ENCODE results near the gene APOC1.

APOC1 gene

GRCh38 chr19:44866664-44867063 lies 47.7 kb upstream of the APOC1 start (continued):
- TF ChIP-seq ZFP3 (CRISPR knock-in tag; IDR thresholded peaks at IDR 0.05) = no peak

GRCh38 chr19:44867578-44867977 lies 46.8 kb upstream of the APOC1 start:
- ATAC-seq = no peak
- TF ChIP-seq ZFP3 (CRISPR knock-in tag; IDR thresholded peaks at IDR 0.05) (no peak), BACH2 (CRISPR knock-in tag; IDR thresholded peaks at IDR 0.05; ENCODE audit: borderline replicate concordance) (no peak), OSR1 (CRISPR knock-in tag; IDR thresholded peaks at IDR 0.05) (no peak), ZNF565 (CRISPR knock-in tag; conservative IDR thresholded peaks at IDR 0.05; ENCODE audit: low read depth) (no peak), TOX (CRISPR knock-in tag; IDR thresholded peaks at IDR 0.05; ENCODE audit: borderline replicate concordance) (no peak), PPARA (CRISPR knock-in tag; IDR thresholded peaks at IDR 0.05; ENCODE audit: borderline replicate concordance) (no peak), RARB (CRISPR knock-in tag; IDR thresholded peaks at IDR 0.05) (no peak), ZNF8 (CRISPR knock-in tag; IDR thresholded peaks at IDR 0.05) (no peak), ZC3H10 (CRISPR knock-in tag; IDR thresholded peaks at IDR 0.05) (no peak), TCF4 (CRISPR knock-in tag; IDR thresholded peaks at IDR 0.05; ENCODE audit: borderline replicate concordance) (no peak), ESRRG (CRISPR knock-in tag; IDR thresholded peaks at IDR 0.05) (no peak), SNAI2 (CRISPR knock-in tag; IDR thresholded peaks at IDR 0.05) (no peak), TSHZ2 (CRISPR knock-in tag; IDR thresholded peaks at IDR 0.05) (no peak), GLIS3 (CRISPR knock-in tag; IDR thresholded peaks at IDR 0.05) (no peak), ARNTL (CRISPR knock-in tag; IDR thresholded peaks at IDR 0.05; ENCODE audit: borderline replicate concordance, low read depth) (no peak)
- TF ChIP-seq, protein P1, sequence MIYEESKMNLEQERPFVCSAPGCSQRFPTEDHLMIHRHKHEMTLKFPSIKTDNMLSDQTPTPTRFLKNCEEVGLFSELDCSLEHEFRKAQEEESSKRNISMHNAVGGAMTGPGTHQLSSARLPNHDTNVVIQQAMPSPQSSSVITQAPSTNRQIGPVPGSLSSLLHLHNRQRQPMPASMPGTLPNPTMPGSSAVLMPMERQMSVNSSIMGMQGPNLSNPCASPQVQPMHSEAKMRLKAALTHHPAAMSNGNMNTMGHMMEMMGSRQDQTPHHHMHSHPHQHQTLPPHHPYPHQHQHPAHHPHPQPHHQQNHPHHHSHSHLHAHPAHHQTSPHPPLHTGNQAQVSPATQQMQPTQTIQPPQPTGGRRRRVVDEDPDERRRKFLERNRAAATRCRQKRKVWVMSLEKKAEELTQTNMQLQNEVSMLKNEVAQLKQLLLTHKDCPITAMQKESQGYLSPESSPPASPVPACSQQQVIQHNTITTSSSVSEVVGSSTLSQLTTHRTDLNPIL (CRISPR knock-in tag; IDR thresholded peaks at IDR 0.05; ENCODE audit: low read depth) = no peak

GRCh38 chr19:44869733-44870470 lies 44.5 kb upstream of the APOC1 start:
- ATAC-seq = peak; percentile 64
- no peak for TF ChIP-seq ESRRG (CRISPR knock-in tag; IDR thresholded peaks at IDR 0.05)
- TF ChIP-seq, protein P1 (CRISPR knock-in tag; IDR thresholded peaks at IDR 0.05; ENCODE audit: low read depth) = no peak
- no peak for TF ChIP-seq RARB (CRISPR knock-in tag; IDR thresholded peaks at IDR 0.05)
- TF ChIP-seq ZFP3 (CRISPR knock-in tag; IDR thresholded peaks at IDR 0.05) = no peak
- TF ChIP-seq TSHZ2 (CRISPR knock-in tag; IDR thresholded peaks at IDR 0.05) = no peak
- TF ChIP-seq CSRNP3 (CRISPR knock-in tag; IDR thresholded peaks at IDR 0.05) = no peak
- no peak for TF ChIP-seq ISL1 (CRISPR knock-in tag; IDR thresholded peaks at IDR 0.05)
- TF ChIP-seq ZNF8 (CRISPR knock-in tag; IDR thresholded peaks at IDR 0.05) = no peak
- no peak for TF ChIP-seq CSDC2 (CRISPR knock-in tag; IDR thresholded peaks at IDR 0.05)
- TF ChIP-seq ZNF70 (CRISPR knock-in tag; IDR thresholded peaks at IDR 0.05) = no peak
- no peak for TF ChIP-seq OSR1 (CRISPR knock-in tag; IDR thresholded peaks at IDR 0.05)
- no peak for TF ChIP-seq BACH2 (CRISPR knock-in tag; IDR thresholded peaks at IDR 0.05; ENCODE audit: borderline replicate concordance)
